A549 (cell line): Measurements from ENCODE around the gene CTAGE4. TPM values are rescaled to one million over a fixed set of nuclear protein-coding genes. Genes with fewer than 3 reads are reported as not detected.

Source experiments
- polyA plus RNA-seq, 4 experiments: library from polyadenylated mRNA; depleted of rRNA in 3 of 4; stranded (reverse); fragments of >200 nt; fragmentation: RNase III in 1 of 4; extraction: RNeasy Plus Mini Kit Qiagen cat#74134 plus additional on column Dnase treatment in 1 of 4; gene quantifications; 2 replicates in 3 of 4; 3 replicates in 1 of 4; pipeline ENCODE4 v1.2.3, GENCODE V29; 2011 to 2017

Gene CTAGE4
- polyA plus RNA-seq, 2 of the 4 experiments (the other 2 are of a cell fraction) = 0.08 TPM; not detected in 1

Other genes with a start within 250 kb of the CTAGE4 start
- gene OR2F2, start 248.2 kb upstream of the CTAGE4 start, polyA plus RNA-seq (2011; rRNA removed) = not detected in 2 replicates
- not detected in 3 replicates for gene OR2F2, start 248.2 kb upstream of the CTAGE4 start, polyA plus RNA-seq (2017; fragmentation: RNase III; extraction: RNeasy Plus Mini Kit Qiagen cat#74134 plus additional on column Dnase treatment)
- not detected in 2 replicates for gene OR2F1, start 228.6 kb upstream of the CTAGE4 start, polyA plus RNA-seq (2011; rRNA removed)
- not detected in 3 replicates for gene OR2F1, start 228.6 kb upstream of the CTAGE4 start, polyA plus RNA-seq (2017; fragmentation: RNase III; extraction: RNeasy Plus Mini Kit Qiagen cat#74134 plus additional on column Dnase treatment)
- gene OR6B1, start 183.1 kb upstream of the CTAGE4 start, polyA plus RNA-seq (2011; rRNA removed) = not detected in 2 replicates
- gene OR6B1, start 183.1 kb upstream of the CTAGE4 start, polyA plus RNA-seq (2017; fragmentation: RNase III; extraction: RNeasy Plus Mini Kit Qiagen cat#74134 plus additional on column Dnase treatment) = not detected in 3 replicates
- gene OR2A5, start 134.5 kb upstream of the CTAGE4 start, polyA plus RNA-seq (2011; rRNA removed) = not detected in 2 replicates
- not detected in 3 replicates for gene OR2A5, start 134.5 kb upstream of the CTAGE4 start, polyA plus RNA-seq (2017; fragmentation: RNase III; extraction: RNeasy Plus Mini Kit Qiagen cat#74134 plus additional on column Dnase treatment)
- not detected in 2 replicates for gene OR2A25, start 113.7 kb upstream of the CTAGE4 start, polyA plus RNA-seq (2011; rRNA removed)
- gene OR2A25, start 113.7 kb upstream of the CTAGE4 start, polyA plus RNA-seq (2017; fragmentation: RNase III; extraction: RNeasy Plus Mini Kit Qiagen cat#74134 plus additional on column Dnase treatment) = not detected in 3 replicates
- gene OR2A12, start 97.2 kb upstream of the CTAGE4 start, polyA plus RNA-seq (2011; rRNA removed) = not detected in 2 replicates
- gene OR2A12, start 97.2 kb upstream of the CTAGE4 start, polyA plus RNA-seq (2017; fragmentation: RNase III; extraction: RNeasy Plus Mini Kit Qiagen cat#74134 plus additional on column Dnase treatment) = not detected in 3 replicates
- not detected in 2 replicates for gene OR2A2, start 73.9 kb upstream of the CTAGE4 start, polyA plus RNA-seq (2011; rRNA removed)
- gene OR2A2, start 73.9 kb upstream of the CTAGE4 start, polyA plus RNA-seq (2017; fragmentation: RNase III; extraction: RNeasy Plus Mini Kit Qiagen cat#74134 plus additional on column Dnase treatment) = not detected in 3 replicates
- not detected in 2 replicates for gene OR2A14, start 60.3 kb upstream of the CTAGE4 start, polyA plus RNA-seq (2011; rRNA removed)
- gene OR2A14, start 60.3 kb upstream of the CTAGE4 start, polyA plus RNA-seq (2017; fragmentation: RNase III; extraction: RNeasy Plus Mini Kit Qiagen cat#74134 plus additional on column Dnase treatment) = not detected in 3 replicates
- gene ARHGEF35, start 12.4 kb downstream of the CTAGE4 start, polyA plus RNA-seq (2011; rRNA removed) = 0.54 and 0.94 TPM in 2 replicates
- gene ARHGEF35, start 12.4 kb downstream of the CTAGE4 start, polyA plus RNA-seq (2017; fragmentation: RNase III; extraction: RNeasy Plus Mini Kit Qiagen cat#74134 plus additional on column Dnase treatment) = 0.71 to 1.3 TPM (median 1.2 TPM) in 3 replicates
- gene OR2A42, start 56.1 kb downstream of the CTAGE4 start, polyA plus RNA-seq (2011; rRNA removed) = not detected in 2 replicates
- not detected in 3 replicates for gene OR2A42, start 56.1 kb downstream of the CTAGE4 start, polyA plus RNA-seq (2017; fragmentation: RNase III; extraction: RNeasy Plus Mini Kit Qiagen cat#74134 plus additional on column Dnase treatment)
- gene OR2A7, start 81.3 kb downstream of the CTAGE4 start, polyA plus RNA-seq (2011; rRNA removed) = not detected in 2 replicates
- gene OR2A7, start 81.3 kb downstream of the CTAGE4 start, polyA plus RNA-seq (2017; fragmentation: RNase III; extraction: RNeasy Plus Mini Kit Qiagen cat#74134 plus additional on column Dnase treatment) = not detected in 3 replicates
- 0.06 TPM in 1 of 2 replicates, not detected in the other for gene CTAGE8, start 85.8 kb downstream of the CTAGE4 start, polyA plus RNA-seq (2011; rRNA removed)
- not detected in 3 replicates for gene CTAGE8, start 85.8 kb downstream of the CTAGE4 start, polyA plus RNA-seq (2017; fragmentation: RNase III; extraction: RNeasy Plus Mini Kit Qiagen cat#74134 plus additional on column Dnase treatment)
- gene OR2A1, start 129.0 kb downstream of the CTAGE4 start, polyA plus RNA-seq (2011; rRNA removed) = not detected in 2 replicates
- gene OR2A1, start 129.0 kb downstream of the CTAGE4 start, polyA plus RNA-seq (2017; fragmentation: RNase III; extraction: RNeasy Plus Mini Kit Qiagen cat#74134 plus additional on column Dnase treatment) = not detected in 3 replicates
- 2.3 and 2.8 TPM in 2 replicates for gene ARHGEF5, start 171.9 kb downstream of the CTAGE4 start, polyA plus RNA-seq (2011; rRNA removed)
- 2.1 to 2.6 TPM (median 2.5 TPM) in 3 replicates for gene ARHGEF5, start 171.9 kb downstream of the CTAGE4 start, polyA plus RNA-seq (2017; fragmentation: RNase III; extraction: RNeasy Plus Mini Kit Qiagen cat#74134 plus additional on column Dnase treatment)
- gene NOBOX, start 220.2 kb downstream of the CTAGE4 start, polyA plus RNA-seq (2011; rRNA removed) = not detected in 2 replicates
- not detected in 3 replicates for gene NOBOX, start 220.2 kb downstream of the CTAGE4 start, polyA plus RNA-seq (2017; fragmentation: RNase III; extraction: RNeasy Plus Mini Kit Qiagen cat#74134 plus additional on column Dnase treatment)